A549 treated with GW870086 at 1 μM for 4 hours (cell line): Measurements from ENCODE around the gene COL24A1. TPM values are rescaled to one million over a fixed set of nuclear protein-coding genes. Genes with fewer than 3 reads are reported as not detected.

Experiments used
- total RNA-seq: library from RNA; stranded (reverse); fragments of 200-300 nt; extraction: Qiagen RNA extraction; gene quantifications from 5 replicates; pipeline ENCODE4 v1.2.3, GENCODE V29; 2022; ENCODE audit warnings: low read depth

Gene COL24A1
- total RNA-seq = 0.01 to 0.07 TPM (median 0.03 TPM) in 4 of 5 replicates, not detected in the other

GRCh38 chr1:86156566-86157455 is at the start of gene COL24A1:
TSS of gene COL24A1 (minus strand) at chr1:86156772. CDS start at chr1:86156396, 376 bp downstream.

DNA sequence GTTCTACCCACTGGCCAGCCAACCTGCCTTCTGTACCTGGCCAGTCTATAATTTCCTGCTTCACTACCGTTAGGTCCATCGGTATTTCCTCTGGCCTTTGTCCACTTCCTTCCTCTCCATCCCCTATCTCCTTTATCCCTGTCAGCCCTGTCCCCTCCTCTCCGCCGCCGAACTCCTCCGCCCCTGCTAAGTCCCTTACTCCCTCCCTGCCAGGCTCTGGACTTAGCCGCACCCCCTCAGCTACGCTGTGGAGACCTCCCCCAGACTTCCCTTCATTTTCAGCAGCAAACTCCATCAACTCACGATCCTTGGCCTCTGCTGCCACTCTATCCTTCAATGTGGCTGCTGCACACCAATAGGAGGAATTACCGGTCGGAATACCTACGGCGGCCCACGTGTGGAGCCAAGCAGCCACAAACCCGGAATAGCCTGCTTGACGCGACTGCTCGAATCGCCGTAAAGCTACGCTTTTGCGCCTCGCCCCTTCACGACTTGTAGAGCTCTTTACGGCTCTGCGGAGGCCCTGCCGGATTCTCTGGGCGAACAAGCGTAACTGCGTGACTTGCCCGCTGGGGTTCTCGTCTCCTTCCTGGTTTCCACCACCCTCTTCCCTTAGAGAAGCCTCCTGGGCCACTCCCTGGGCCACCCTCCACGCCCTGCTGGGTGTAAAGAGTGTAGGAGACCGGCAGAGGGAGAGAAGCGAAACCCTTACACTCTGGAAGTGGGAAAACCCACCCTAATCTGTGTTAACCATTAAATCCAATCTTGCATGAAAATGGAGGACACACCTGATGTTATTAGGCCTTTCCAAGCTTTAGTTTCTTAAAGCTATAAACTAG is 448.4 kb downstream of the COL24A1 start, which contains the start of gene ZNHIT6:
ZNHIT6 (minus strand) TSS at position 444 of the 839 bp plus-strand sequence; CDS start at position 295, 149 bp downstream.

Other genes with a start within 250 kb of the COL24A1 start
- 7.6 to 12.8 TPM (median 8.2 TPM) in 5 replicates for gene ODF2L, start 239.6 kb upstream of the COL24A1 start, total RNA-seq